Naive thymus-derived CD4-positive, alpha-beta T cell (primary cell): ENCODE measurements around the gene ADPRS. TPM values are rescaled to one million over a fixed set of nuclear protein-coding genes. Genes with fewer than 3 reads are reported as not detected.

Experiments
- ATAC-seq: fragments of 150-1000 bp; cut with Tn5 transposase; 2 replicates; pipeline ENCODE4 v1.10.0; 2021; ENCODE audit warnings: mild to moderate bottlenecking, moderate library complexity
- CTCF ChIA-PET: fragments of 350-600 bp; sonication (Branson Sonifier 250); formaldehyde crosslinking; loops from one replicate; lab custom pipeline; 2021; ENCODE audit warnings: antibody characterized with exemption; lab: Charles Lee
- POLR2A ChIA-PET: fragments of 350-600 bp; sonication (Branson Sonifier 250); formaldehyde crosslinking; loops from one replicate; lab custom pipeline; 2021; ENCODE audit warnings: antibody characterized with exemption, inconsistent platforms; lab: Charles Lee
- DNase-seq, 9 donors: peaks; one replicate each; pipeline versions ENCODE4 v3.0.0 to v3.0.0-alpha.2; 2020 to 2022; ENCODE audit warnings: mixed read lengths in 1 of 9
- H3K27ac ChIP-seq: one replicate; pipeline ENCODE4 v1.7.0; 2013; ENCODE audit warnings: mild to moderate bottlenecking, low read depth, low read length, moderate library complexity
- H3K27me3 ChIP-seq, 2 donors: one replicate each; pipeline ENCODE4 v1.7.0; 2013; ENCODE audit warnings: low read length in 2 of 2, mild to moderate bottlenecking in 2 of 2, moderate library complexity in 2 of 2; ENCODE audit not compliant: control insufficient read depth in 2 of 2, insufficient read depth in 2 of 2
- H3K36me3 ChIP-seq, 3 experiments: 1 replicate in 2 of 3; 2 replicates in 1 of 3; pipeline ENCODE4 v1.7.0; 2013; ENCODE audit warnings: low read length in 3 of 3, mild to moderate bottlenecking in 3 of 3, moderate library complexity in 1 of 3; ENCODE audit not compliant: insufficient read depth in 3 of 3, control insufficient read depth in 2 of 3
- H3K4me1 ChIP-seq, 2 donors: one replicate each; pipeline ENCODE4 v1.7.0; 2013; ENCODE audit warnings: low read length in 2 of 2, mild to moderate bottlenecking in 2 of 2, moderate library complexity in 1 of 2; ENCODE audit not compliant: control insufficient read depth in 2 of 2, insufficient read depth in 2 of 2
- H3K4me3 ChIP-seq: 2 replicates; pipeline ENCODE4 v1.7.0; 2013; ENCODE audit warnings: mild to moderate bottlenecking, low read length
- H3K9me3 ChIP-seq, 3 experiments: 1 replicate in 2 of 3; 2 replicates in 1 of 3; pipeline ENCODE4 v1.7.0; 2013; ENCODE audit warnings: low read length in 3 of 3; ENCODE audit not compliant: control insufficient read depth in 2 of 3
- H3K27ac Mint-ChIP-seq, 9 donors: one replicate each; pipeline ENCODE4 v1.8.0; 2020 to 2022; ENCODE audit warnings: mixed read lengths in 9 of 9, mild to moderate bottlenecking in 8 of 9, moderate library complexity in 5 of 9, inconsistent platforms in 2 of 9
- H3K27me3 Mint-ChIP-seq, 5 donors: one replicate each; pipeline ENCODE4 v1.8.0; 2021 to 2022; ENCODE audit warnings: mixed read lengths in 5 of 5, mild to moderate bottlenecking in 1 of 5
- H3K36me3 Mint-ChIP-seq, 5 donors: one replicate each; pipeline ENCODE4 v1.8.0; 2020 to 2022; ENCODE audit warnings: mixed read lengths in 5 of 5, mild to moderate bottlenecking in 3 of 5, inconsistent platforms in 1 of 5
- H3K4me1 Mint-ChIP-seq, 7 donors: one replicate each; pipeline ENCODE4 v1.8.0; 2020 to 2022; ENCODE audit warnings: mixed read lengths in 7 of 7, mild to moderate bottlenecking in 3 of 7, inconsistent platforms in 1 of 7
- H3K4me3 Mint-ChIP-seq, 10 donors: one replicate each; pipeline ENCODE4 v1.8.0; 2020 to 2022; ENCODE audit warnings: mild to moderate bottlenecking in 10 of 10, mixed read lengths in 10 of 10, moderate library complexity in 6 of 10, inconsistent platforms in 2 of 10
- H3K9me3 Mint-ChIP-seq, 11 donors: one replicate each; pipeline ENCODE4 v1.8.0; 2020 to 2022; ENCODE audit warnings: mixed read lengths in 11 of 11, mild to moderate bottlenecking in 4 of 11, inconsistent platforms in 1 of 11, moderate library complexity in 1 of 11
- intact Hi-C, 2 donors: fragments of 100-400 bp; cut with micrococcal nuclease; formaldehyde crosslinking; loops; one replicate each; pipeline ENCODE4 v1.15.1; 2023
- polyA plus RNA-seq, 2 donors: library from polyadenylated mRNA; unstranded; fragments of 300-500 nt; fragmentation: Illumina TruSeq; gene quantifications; one replicate each; pipeline ENCODE4 v1.2.3, GENCODE V29; 2021
- total RNA-seq, 6 experiments: library from RNA in 5 of 6; stranded (reverse) in 5 of 6; gene quantifications; 1 replicate in 5 of 6; 2 replicates in 1 of 6; pipeline ENCODE4 v1.2.3 and lab custom pipeline; 2021 to 2026

Gene ADPRS
- total and polyA plus RNA-seq, 7 experiments from 2014 or later: 18.0 to 35.4 (median 24.2) TPM

DNA sequence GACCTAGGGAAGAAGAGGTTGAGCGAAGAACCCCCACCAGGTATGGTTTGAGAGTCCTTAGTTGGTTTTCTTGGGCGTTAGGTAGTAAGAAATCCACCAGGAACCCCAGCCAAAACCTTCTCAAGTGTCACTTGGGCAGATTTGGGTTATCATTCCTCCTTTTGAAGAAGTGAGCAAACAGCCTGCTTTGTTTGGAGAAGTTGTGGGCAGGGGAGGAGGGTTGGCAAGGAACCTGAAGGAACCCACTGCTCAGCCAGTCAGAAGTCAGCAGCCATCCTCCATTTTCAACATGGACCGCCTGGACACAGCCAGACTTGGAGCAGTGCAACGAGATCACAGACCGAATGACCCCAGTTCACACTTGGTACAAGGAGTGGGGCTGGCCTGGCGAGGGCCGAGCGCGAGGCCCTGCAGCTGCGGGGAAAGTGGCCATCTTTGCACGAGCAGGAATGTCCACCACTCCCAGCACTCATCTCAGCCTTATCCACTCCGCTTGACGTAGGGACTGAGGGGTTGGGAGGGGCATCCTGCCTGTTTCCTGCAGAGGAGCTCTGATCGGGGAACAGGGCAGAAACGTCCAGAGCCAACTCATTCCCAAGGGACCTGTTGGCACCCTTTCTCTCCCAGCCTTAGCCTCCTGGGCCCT is 7.2 kb downstream of the ADPRS start:
- intact Hi-C loops: no loop called here
- H3K27ac ChIP-seq: no peak overlapping the region
- H3K4me1 ChIP-seq: no peaks in the 10 kb centered on the region
- POLR2A ChIA-PET: interaction anchor here (0.7 to 1.4 kb wide), 5 partner anchors 15 to 144 kb away, joined by 3 to 6 read pairs (median 3); partner anchors contain the start of gene THRAP3
- Mint-ChIP-seq H3K36me3 (peaks cover 0 to 29% (median 0%) of the 10 kb centered on the region in 5 donors), H3K9me3 (no peaks in the 10 kb centered on the region), H3K4me1 (peaks cover 8 to 18% (median 12%) of the 10 kb centered on the region in 7 donors), H3K4me3 (no peak overlapping the region), H3K27ac (peak overlapping the region in 2 of 9 donors; percentile 14 to 22), H3K27me3 (no peaks in the 10 kb centered on the region)
- CTCF ChIA-PET: interaction anchor here (0.6 to 2.9 kb wide), 3 partner anchors 14 to 39 kb away, joined by 3 to 11 read pairs (median 3); no protein-coding TSS in a partner anchor
- H3K36me3 ChIP-seq: peaks cover 0 to 60% (median 4%) of the 10 kb centered on the region in 3 experiments
- no peak for DNase-seq
- H3K27me3 ChIP-seq: no peaks in the 10 kb centered on the region
- no peak overlapping the region for H3K4me3 ChIP-seq
- ATAC-seq: peak; percentile 26
- H3K9me3 ChIP-seq: no peaks in the 10 kb centered on the region

DNA sequence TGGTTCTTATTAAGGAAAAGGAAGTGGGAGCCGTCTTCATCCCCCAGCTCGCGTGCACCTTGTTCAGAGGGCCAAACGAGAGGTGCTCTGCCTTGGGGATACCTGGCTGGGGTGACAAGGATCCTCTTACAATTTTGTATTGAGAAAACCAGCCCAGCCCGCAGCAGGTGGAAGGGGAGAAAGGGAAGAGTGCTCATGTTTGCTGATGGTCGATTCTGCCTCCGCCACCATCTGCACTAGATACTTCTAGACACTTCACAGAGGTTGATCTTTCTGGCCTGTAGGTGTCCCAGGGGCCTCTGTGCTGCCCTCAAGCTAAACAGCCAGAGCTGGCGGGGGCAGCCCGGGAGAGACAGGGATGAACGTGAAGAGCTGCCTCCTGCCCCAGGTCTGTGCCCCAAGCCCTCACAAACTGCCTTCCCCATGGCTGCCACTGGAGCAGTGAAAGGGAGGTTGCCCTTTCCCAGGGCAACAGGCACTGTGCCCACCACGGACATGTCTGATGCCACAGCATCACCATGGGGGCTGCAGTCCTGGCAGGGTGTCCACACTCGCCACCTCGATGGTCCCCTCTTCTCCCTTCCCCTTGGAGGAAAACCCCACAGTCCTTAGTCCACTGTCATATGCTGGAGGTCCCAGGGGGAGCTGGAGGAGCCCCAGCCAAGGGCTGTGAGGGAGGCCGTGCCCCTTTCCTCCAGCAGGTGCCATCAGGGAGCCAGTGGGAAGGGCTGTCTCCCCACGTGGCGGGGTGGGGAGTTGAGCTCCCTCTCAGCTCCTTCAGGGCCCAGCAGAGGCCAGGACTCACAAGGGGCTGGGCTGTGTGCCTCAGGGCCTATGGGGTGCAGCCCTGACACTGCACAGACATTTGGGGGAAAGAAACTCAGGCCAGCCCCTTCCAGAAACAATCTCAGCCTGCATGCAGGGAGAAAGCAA is 8.1 kb downstream of the ADPRS start:
- Histone ChIP-seq H3K9me3 (no peaks in the 10 kb centered on the region), H3K27ac (no peak overlapping the region), H3K36me3 (peaks cover 0 to 52% (median 4%) of the 10 kb centered on the region in 3 experiments), H3K27me3 (no peaks in the 10 kb centered on the region), H3K4me3 (no peak overlapping the region), H3K4me1 (no peaks in the 10 kb centered on the region)
- Mint-ChIP-seq H3K4me1 (peaks cover under 1 to 12% (median 7%) of the 10 kb centered on the region in 7 donors), H3K9me3 (no peaks in the 10 kb centered on the region), H3K4me3 (no peak overlapping the region), H3K36me3 (peaks cover 0 to 25% (median 0%) of the 10 kb centered on the region in 5 donors), H3K27ac (peak overlapping the region in 3 of 9 donors; percentile 5 to 59 (median 41)), H3K27me3 (no peaks in the 10 kb centered on the region)
- intact Hi-C loops: no loop called here
- ATAC-seq (no peak), DNase-seq (no peak)
- CTCF ChIA-PET: interaction anchor here (0.6 to 2.9 kb wide), 4 partner anchors 13 to 91 kb away, joined by 3 to 11 read pairs (median 8); no protein-coding TSS in a partner anchor
- POLR2A ChIA-PET: interaction anchor here (1.4 kb wide), 1 partner anchor 38 kb away, joined by 6 read pairs; no protein-coding TSS in a partner anchor

DNA sequence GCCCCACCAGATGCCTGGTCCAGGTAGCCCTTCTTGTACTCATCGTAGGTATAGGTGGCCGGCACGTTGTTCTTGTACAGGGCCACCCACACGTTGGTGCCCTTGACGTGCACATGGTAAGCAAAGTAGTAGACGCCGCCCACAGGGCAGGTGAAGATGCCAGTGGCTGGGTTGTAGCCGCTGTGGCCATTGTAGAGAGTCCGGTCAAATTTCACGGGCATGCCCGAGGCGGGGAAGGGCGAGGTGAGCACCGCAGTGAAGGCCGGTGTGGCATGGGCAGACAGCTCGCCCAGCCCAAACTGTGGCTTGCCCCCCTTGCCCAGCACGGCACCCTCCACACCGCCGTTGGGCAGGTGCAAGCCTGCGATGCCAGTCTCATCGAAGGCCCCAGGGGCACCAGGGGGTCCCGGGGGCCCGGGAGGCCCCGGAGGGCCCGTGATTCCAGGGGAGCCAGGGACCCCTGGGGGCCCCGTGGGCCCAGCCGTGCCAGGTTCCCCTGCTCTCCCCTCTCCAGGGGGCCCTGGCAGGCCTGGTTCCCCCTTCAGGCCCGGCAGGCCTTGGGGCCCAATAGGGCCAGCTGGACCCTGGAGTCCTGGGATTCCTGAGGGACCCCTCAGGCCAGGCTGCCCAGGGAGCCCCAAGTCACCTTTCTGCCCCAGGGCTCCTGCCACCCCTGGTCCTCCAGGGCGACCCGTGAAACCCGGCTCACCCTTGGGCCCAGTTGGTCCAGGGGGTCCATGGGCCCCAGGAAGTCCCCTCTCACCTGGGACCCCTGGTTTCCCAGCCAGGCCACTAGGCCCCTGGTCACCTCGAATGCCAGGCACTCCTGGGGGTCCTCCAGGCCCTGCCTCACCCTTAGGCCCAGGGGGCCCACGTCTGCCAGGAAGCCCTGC is 9.2 kb downstream of the ADPRS start:
- Histone ChIP-seq H3K4me1 (no peaks in the 10 kb centered on the region), H3K36me3 (peaks cover 0 to 40% (median 0%) of the 10 kb centered on the region in 3 experiments), H3K9me3 (no peaks in the 10 kb centered on the region), H3K27me3 (no peaks in the 10 kb centered on the region), H3K4me3 (no peak overlapping the region), H3K27ac (no peak overlapping the region)
- no peaks in the 10 kb centered on the region for H3K27me3 Mint-ChIP-seq
- H3K27ac Mint-ChIP-seq: peak overlapping the region in 1 of 9 donors; percentile 36
- no peak overlapping the region for H3K4me3 Mint-ChIP-seq
- DNase-seq (no peak), ATAC-seq (no peak)
- H3K36me3 Mint-ChIP-seq: peaks cover 0 to 18% (median 0%) of the 10 kb centered on the region in 5 donors
- intact Hi-C loops: loop anchor here in 1 of 2 donors (2.0 kb wide), 1 partner anchor 323 kb away; no protein-coding TSS in a partner anchor
- H3K4me1 Mint-ChIP-seq: peaks cover 0 to 10% (median 4%) of the 10 kb centered on the region in 7 donors
- no peaks in the 10 kb centered on the region for H3K9me3 Mint-ChIP-seq
- CTCF ChIA-PET: interaction anchor here (0.7 to 1.8 kb wide), 3 partner anchors 11 to 90 kb away, joined by 3 to 10 read pairs (median 5); no protein-coding TSS in a partner anchor
- POLR2A ChIA-PET: interaction anchor here (1.4 kb wide), 1 partner anchor 36 kb away, joined by 6 read pairs; no protein-coding TSS in a partner anchor

DNA sequence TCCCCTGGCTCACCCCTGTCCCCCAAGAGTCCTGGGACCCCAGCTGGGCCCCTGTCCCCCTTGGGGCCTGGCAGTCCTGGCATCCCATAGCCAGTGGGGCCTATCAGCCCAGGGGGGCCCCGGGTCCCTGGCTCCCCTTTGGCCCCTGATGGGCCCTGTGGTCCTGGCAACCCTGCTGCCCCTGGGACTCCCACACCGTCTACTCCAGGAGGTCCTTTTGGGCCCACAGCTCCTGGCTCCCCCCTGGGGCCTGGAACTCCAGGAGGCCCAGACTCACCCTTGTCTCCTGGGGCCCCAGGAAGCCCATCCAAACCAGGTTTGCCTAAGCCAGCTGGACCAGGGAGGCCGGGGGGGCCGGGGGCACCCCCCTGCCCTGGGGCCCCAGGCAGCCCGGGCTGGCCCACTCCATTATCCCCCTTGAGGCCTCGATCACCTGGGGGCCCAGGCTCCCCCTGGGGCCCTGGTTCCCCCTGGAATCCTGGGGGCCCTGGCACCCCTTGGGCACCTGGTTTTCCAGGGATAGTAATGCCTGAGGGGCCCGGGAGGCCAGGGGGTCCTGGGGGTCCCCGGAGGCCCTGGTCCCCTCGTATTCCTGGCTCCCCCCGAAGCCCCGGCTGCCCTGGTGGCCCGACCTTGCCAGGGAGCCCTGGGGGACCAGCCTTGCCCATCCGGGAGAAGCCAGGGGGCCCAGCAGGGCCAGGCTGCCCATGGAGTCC is 10.1 kb downstream of the ADPRS start:
- ATAC-seq (no peak), DNase-seq (no peak)
- H3K27me3 ChIP-seq: no peaks in the 10 kb centered on the region
- ChIA-PET CTCF (interaction anchor here (0.7 to 1.8 kb wide), 2 partner anchors 12 to 89 kb away, joined by 3 to 5 read pairs; no protein-coding TSS in a partner anchor), POLR2A (interaction anchor here (1.6 kb wide), 1 partner anchor 11 kb away, joined by 4 read pairs; no protein-coding TSS in a partner anchor)
- H3K27ac ChIP-seq: no peak overlapping the region
- Mint-ChIP-seq H3K27me3 (no peaks in the 10 kb centered on the region), H3K4me3 (no peak overlapping the region), H3K36me3 (peaks cover 0 to 12% (median 0%) of the 10 kb centered on the region in 5 donors), H3K27ac (no peak overlapping the region), H3K4me1 (peaks cover 0 to 10% (median 2%) of the 10 kb centered on the region in 7 donors), H3K9me3 (no peaks in the 10 kb centered on the region)
- H3K4me1 ChIP-seq: no peaks in the 10 kb centered on the region
- H3K36me3 ChIP-seq: peaks cover 0 to 32% (median 0%) of the 10 kb centered on the region in 3 experiments
- no peak overlapping the region for H3K4me3 ChIP-seq
- intact Hi-C loops: loop anchor here (1.0 to 2.0 kb wide), 6 partner anchors 35 to 322 kb away; partner anchors contain the start of gene TRAPPC3 (in 2 of the 2)
- no peaks in the 10 kb centered on the region for H3K9me3 ChIP-seq

DNA sequence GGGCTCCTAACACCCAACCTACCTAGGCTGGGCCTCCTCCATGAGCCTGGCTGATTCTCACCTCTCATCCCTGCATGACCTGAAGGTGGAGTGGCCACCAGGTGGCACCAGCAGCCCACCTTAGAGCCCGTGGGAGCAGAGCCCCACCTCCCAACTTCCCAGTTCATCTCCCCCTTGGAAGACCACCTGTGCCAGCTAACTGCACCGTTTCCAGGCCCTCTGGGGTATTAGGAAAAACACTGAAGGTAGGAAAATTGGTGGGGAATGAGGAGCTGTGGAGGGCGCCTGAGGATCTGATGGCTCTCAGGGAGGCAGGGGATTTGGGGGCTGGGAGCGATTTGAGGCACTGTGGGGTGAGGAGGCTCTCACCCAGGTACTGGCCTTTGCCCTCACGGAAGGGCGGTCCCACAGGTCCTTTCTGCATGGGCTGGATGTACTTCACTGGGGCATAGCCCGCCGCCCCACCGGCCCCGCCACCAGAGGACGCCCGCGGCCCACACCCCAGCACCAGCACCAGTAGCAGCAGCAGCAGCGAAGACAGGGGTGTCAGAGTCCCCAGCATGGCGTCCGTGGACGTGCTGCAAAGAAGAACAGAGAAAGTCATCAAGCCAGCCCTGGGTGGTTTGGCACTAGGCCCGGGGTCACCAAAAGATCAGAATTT is 11.1 kb downstream of the ADPRS start:
- intact Hi-C loops: loop anchor here (1.0 to 5.0 kb wide), 7 partner anchors 34 to 1332 kb away; partner anchors contain the start of gene TRAPPC3 (in 2 of the 2)
- Histone ChIP-seq H3K27me3 (no peaks in the 10 kb centered on the region), H3K27ac (no peak overlapping the region), H3K9me3 (no peaks in the 10 kb centered on the region), H3K4me3 (no peak overlapping the region), H3K4me1 (no peaks in the 10 kb centered on the region), H3K36me3 (peaks cover 0 to 22% (median 0%) of the 10 kb centered on the region in 3 experiments)
- POLR2A ChIA-PET: interaction anchor here (0.5 to 1.6 kb wide), 3 partner anchors 10 to 41 kb away, joined by 3 to 4 read pairs (median 4); no protein-coding TSS in a partner anchor
- peak; percentile 92 for ATAC-seq
- H3K4me1 Mint-ChIP-seq: peaks cover 0 to 10% (median 2%) of the 10 kb centered on the region in 7 donors
- H3K27ac Mint-ChIP-seq: peak overlapping the region in 1 of 9 donors; percentile 14
- CTCF ChIA-PET: interaction anchor here (0.7 to 5.2 kb wide), 11 partner anchors 34 to 183 kb away, joined by 3 to 77 read pairs (median 3); partner anchors contain the start of genes THRAP3 and TRAPPC3
- peak overlapping the region in 5 of 10 donors; percentile 12 to 50 (median 35) for H3K4me3 Mint-ChIP-seq
- H3K27me3 Mint-ChIP-seq: no peaks in the 10 kb centered on the region
- peaks cover 0 to 6% (median 0%) of the 10 kb centered on the region in 5 donors for H3K36me3 Mint-ChIP-seq
- peak; percentile 50 to 79 (median 65) for DNase-seq
- no peaks in the 10 kb centered on the region for H3K9me3 Mint-ChIP-seq
